ENCODE results near the gene PCDH9.

DNA sequence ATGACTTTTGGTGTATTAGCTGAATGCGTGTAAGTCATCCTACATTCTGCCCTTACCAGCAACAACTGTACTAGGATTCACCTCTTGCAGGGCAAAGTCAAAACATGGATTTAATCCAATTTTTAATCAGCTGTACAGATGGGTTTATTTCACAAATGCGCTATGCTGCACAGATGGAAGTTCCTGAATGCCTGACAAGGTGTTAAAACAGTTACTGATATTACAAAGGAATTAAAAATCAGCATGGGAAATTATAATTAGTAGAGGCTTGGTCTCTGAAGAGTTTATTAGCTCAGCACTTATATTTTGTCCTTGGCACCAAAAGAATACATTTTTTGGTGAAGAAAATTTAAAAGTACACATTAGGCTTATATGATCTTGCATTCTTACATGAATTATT is 448.9 kb downstream of the PCDH9 start:
- TF ChIP-seq POLR2AphosphoS5 (IDR thresholded peaks at IDR 0.05; ENCODE audit: low read depth, low read length) (no peak), POLR2A (IDR thresholded peaks at IDR 0.05; ENCODE audit: low read depth, low read length) (no peak), TAF1 (IDR thresholded peaks at IDR 0.05; ENCODE audit: borderline replicate concordance, low read depth, low read length) (no peak)
